Measurements from ENCODE around the gene ANXA10.

DNA sequence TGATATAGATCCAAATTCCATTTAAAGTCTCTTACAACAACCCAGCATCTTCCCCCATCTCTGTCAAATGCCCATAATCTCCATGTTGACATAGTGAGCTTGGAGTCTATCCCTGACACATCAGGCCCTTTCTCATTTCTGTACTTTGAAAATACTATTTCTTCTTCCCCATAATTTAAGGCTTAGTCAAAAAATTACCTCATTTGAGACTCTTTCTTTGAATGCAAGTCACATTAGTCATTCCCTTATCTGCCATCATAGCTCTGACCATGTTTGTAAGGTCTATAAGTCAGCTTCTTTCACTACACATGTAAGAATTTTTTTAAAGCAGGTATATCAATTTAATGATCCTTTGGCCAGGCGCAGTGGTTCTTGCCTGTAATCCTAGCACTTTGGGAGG lies 126.3 kb downstream of the ANXA10 start:
- no peak for TF ChIP-seq CTCF (IDR thresholded peaks at IDR 0.05)
- no peak for TF ChIP-seq POLR2AphosphoS5 (IDR thresholded peaks at IDR 0.05)
